Suppressor macrophage (primary cell): ENCODE results near the gene PRPF4.
A peak's percentile ranks its signal among the peaks of the same experiment; 100 is the strongest.
"Not testable (repeated sequence)": the region's sequence is repeated elsewhere in the genome, so short reads cannot be mapped to it uniquely, and the experiment has no call there.

Experiments
- DNase-seq, 4 experiments: peaks; one replicate each; pipeline ENCODE4 v3.0.0-alpha.2; 2020 to 2022
- total RNA-seq, 17 experiments: gene quantifications; one replicate each; lab custom pipeline; 2026; ENCODE audit warnings: mixed read lengths in 6 of 17, inconsistent platforms in 3 of 17; lab: John Stamatoyannopoulos, UW

Gene PRPF4
- 28.1 to 62.7 (median 39.3) reads per million in 17 experiments for total RNA-seq

DNA sequence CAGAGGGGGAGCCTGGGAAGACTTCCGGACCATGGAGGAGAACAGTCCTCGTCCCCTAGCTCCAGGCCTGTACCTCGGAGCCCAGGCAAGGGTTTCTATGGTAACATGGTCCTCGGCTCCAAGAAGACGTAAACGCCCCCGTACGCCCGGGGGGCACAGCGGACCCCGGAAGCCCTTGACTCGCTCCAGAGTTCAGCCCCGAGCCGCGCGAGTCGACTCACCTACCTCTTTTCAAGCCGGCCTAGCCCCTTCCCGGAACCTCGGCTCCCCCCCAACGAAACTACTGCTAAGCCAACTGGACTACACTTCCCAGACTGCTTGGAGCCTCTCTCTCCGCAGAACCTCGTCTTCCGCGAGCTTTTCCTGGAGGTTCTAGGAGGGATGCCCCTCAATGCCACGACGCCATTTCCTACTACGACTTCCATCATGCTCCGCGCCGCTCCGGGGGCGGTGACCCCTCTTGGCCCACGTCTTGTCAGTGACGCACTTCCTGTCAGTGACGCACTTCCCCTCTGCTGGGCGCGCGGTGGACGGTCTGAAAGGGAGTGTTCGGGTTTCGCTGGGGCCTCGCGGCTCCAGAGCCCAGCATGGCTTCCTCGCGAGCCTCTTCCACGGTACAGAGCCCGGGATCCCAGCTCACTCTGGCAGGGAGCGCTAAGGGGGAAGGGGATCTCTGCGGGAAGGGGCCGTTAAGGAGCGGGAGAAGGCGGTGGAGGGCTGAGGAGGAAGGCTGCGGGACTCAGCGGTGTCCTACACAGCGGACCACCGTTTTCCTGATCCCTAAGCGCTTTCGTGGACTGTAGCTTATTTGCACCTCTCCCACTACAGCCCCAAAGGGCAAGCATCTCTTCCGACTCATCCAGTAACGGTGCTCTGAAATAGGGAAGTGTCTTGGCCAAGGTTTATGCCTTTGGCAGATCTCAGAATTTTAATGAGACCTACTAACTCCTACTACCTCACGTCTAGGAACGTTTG, at the start of gene PRPF4, which contains the start of gene CDC26:
PRPF4 (plus strand) TSS at position 502 of the 975 bp plus-strand sequence; CDS start at position 588, 86 bp downstream.
CDC26 (minus strand) TSS at position 416 of the 975 bp plus-strand sequence. CDS start 3,065 bp downstream, outside the sequence.
- DNase-seq: peak; percentile 98 to 99 (median 98)

DNA sequence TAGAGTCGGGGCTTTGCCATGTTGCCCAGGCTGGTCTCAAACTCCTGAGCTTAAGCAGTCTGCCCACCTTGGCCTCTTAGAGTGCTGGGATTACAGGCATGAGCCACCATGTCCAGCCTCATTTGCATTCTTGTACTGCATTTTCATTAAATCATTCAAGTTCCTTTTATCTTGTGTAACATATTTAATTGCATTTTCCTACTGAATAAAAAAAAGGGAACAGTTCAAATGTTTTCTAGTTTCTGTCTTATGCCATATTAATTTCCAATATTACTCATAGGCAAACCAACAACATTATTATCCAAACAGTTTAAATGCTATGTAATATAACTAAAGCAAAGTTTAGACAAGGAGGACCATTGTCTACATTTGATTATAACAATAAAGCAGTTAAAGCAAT, 48.0 kb upstream of the PRPF4 start:
- DNase-seq: peak in 2 of 4 experiments; percentile 6 to 35

DNA sequence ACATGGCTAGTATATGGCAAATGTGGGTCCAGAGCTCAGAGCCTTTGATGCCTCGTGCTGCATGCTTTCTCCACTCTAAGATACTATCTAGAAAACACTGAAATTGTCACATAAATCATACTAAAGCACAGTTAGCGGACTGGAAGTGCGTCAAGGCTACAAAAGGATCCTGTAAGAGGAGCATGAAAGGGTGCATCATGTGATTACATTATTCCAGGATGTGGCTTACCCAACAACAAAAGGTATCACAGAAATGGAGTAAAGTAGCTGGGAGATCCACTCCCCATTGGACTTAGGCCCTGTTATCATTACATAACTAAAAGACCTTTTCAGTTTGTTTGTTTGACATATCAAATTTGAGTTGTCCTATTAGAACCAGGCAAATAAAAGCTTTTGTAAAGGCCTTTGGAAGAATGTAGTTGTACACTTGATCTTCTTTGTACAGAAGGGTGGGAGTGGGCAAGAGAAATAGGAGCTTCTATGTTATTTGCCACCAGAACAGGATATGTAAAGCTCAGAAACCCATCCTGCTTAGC, 47.3 kb upstream of the PRPF4 start:
- no peak for DNase-seq

DNA sequence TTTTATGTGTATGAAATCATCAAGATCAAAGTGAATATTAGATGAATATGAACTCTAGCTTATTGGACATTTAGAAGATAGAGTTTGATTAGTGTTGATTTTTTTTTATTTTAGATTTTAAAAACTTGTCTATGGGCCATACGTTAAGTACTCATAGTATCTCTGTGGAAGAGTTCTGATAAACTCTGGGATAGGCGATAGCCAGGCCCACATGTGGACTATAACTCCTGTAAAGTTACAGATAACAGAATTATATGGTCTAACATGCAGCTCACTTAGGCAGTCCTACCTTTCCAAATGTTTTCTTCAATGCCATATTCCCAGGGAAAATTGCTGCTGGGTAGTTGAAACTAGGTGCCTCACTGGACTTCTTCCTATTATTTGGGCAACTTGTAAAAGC, 43.8 kb upstream of the PRPF4 start:
- DNase-seq: no peak

DNA sequence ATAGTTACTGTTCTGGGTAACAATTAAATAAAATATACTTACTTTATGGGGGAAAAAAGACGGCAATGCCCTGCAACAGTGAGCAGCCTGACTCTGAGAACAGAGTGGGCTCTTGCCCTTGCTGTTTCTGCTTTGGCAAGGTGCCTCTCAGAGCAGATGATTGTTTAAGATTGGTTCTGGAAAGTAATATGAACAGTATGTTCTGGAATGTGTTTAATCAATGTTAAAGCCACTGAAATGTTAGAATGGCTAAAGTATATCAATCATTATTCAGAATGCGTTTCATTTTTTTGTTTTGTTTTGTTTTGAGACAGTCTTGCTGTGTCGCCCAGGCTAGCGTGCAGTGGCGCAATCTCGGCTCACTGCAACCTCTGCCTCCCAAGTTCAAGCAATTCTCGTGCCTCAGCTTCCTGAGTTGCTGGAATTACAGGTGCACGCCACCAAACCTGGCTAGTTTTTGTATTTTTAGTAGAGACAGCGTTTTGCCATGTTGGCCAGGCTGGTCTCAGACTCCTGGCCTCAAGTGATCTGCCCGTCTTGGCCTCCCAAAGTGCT, 39.7 kb upstream of the PRPF4 start:
- peak in 1 of 4 experiments; percentile 27 for DNase-seq

DNA sequence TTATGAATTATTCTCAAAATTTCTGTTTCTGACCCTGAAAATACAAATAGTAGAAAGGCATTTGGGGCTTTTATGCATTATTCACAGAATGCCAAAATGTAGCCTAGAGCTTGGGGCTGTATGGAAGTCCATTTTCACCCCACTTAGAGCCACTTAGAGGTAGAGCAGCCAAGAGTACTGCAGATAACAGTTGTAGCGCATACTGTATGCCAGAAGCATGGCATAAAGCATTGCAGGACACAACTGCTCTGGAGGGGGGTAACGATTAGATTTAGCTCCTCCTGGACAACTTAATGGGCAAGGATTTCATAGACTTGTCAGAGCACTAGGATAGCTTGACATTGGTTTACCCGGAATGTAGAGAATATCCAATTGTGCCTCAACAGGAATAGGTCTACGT, 38.4 kb upstream of the PRPF4 start:
- DNase-seq: no peak

DNA sequence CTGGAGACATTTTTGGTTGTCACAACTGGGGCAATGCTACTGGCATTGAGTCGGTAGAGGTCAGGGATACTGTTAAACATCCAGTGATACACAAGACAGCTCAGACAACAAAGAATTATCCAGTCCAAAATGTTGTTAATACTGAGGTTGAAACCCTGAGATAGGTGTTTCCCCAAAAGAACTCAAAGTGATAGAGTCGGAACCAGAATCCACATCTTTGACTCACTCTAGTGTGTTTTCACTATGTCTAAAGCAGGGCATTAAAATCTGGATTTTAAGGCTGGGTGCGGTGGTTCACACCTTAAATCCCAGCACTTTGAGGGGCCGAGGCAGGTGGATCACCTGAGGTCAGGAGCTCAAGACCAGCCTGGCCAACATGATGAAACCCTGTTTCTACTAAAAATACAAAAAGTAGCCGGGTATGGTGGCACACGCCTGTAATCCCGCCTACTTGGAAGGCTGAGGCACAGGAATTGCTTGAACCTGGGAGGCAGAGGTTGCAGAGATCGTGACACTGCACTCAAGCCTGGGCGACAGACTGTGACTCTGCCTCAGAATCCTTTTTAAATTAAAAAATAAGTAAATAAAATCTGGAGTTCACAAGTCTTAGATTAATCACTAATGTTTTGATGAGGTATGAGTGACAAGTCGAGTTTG, 37.1 kb upstream of the PRPF4 start:
- no peak for DNase-seq

DNA sequence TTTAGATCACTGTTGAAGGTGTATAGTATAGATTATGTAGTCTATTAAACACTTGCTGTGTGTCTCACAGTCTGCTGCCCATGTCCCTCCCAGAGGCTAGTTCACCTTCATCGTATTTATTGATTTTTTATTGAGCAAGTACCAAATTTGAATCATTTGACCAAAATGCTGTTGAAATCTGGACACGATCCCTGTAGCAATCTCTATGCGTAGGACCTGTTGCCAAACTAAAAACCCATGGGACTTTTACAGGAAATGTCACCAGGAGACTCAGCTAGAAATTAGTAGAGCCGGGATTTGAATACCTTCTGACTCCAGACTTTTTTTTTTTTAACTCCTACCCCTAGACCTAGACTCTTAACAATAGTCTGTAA, 36.6 kb upstream of the PRPF4 start:
- DNase-seq: peak in 3 of 4 experiments; percentile 17 to 25 (median 19)

DNA sequence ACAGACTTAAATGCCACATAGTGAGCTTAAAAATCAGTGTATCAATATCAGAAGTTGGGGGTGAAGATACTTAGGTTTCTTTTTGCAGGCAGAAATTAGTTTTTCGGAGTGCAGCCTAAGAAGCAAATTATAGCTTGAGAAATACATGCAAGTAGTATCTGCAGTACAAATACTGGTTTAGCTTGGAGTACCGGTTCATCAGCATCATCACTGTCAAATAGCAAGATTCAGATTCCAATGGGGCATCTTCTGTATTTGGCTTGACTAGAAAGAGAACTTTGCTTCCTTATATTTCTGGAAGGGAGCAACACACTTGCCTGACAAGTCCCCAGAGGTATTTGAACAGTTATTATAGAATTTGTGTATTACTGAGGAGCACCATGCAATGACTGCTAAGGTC, 34.3 kb upstream of the PRPF4 start:
- no peak for DNase-seq

DNA sequence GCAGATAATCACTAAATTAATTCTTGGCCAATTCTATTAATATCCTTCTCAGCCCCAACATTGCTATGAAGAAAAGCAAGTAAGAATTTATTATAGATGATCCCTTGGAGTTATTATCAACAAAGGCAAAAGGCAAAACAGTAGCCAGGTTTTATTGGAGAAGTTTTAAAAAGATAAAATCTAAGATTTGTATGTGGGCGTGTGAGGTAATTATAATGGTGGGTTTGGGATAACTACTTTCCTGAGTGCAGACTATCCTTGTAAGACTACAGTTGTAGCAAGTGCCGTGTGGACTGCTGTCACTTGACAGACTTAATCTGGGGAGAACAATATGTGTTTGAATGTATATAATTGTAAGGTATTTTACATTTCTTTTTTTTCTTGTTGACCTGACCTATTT, 30.9 kb upstream of the PRPF4 start:
- no peak for DNase-seq

DNA sequence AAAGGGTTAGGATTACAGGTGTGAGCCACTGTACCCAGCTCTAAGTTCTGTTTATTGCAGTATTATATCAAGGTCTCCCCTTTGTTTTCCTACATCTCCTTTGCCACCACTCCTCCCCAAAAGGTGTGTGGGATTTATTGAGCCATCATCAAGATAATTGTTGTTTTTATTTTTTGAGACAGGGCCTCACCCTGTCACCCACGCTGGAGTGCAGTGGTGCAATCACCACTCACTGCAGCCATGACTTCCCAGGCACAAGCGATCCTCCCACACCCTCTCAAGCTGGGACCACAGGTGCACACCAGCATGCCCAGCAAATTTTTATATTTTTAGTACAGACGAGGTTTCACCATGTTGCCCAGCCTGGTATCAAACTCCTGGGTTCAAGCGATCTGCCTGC, 29.6 kb upstream of the PRPF4 start:
- DNase-seq: no peak

DNA sequence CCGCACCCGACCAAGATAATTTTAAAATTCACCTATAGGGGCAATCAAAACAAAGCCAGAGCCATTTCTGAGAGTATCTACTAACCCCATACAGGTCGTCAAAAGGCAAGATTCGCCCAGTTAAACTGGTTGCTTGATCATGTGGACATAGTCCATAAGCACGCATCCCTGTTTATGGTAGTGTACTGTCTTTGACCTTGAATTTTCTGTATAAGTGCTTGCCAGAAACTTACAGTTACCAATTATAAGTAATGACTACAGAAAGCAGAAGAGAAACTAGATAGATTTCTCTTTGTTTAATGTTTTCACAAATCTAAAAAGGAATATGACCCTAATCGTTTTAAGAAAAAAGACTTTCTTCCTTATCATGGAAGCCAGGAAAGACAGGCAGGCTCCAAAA, 28.5 kb upstream of the PRPF4 start:
- DNase-seq: peak in 1 of 4 experiments; percentile 12

DNA sequence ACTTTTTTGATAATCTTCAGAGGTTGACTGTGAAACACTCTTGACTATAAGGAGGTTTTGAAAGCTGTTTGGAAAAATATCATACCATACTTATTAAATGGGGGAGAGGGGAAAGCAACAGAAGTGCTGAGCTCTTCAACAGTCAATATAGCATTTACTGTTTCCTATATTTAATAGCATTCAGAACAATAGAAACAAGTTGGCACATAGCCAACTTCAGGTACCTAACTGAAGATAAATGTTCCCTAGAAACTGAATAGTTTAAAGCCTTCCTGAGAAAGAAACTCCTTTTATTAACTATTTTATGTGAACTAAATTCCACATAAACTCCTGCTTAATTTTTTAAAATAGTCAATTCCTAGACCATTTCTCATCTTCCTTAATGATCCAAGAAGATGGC, 27.8 kb upstream of the PRPF4 start:
- DNase-seq: no peak

DNA sequence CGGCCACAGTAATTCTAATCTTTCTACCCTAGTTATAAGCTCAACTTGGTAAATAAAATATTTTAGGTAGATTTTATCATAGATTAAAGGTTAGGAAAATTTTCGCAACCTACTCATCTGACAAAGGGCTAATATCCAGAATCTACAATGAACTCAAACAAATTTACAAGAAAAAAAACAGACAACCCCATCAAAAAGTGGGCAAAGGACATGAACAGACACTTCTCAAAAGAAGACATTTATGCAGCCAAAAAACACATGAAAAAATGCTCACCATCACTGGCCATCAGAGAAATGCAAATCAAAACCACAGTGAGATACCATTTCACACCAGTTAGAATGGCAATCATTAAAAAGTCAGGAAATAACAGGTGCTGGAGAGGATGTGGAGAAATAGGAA, 25.8 kb upstream of the PRPF4 start:
- DNase-seq: not testable (repeated sequence)

DNA sequence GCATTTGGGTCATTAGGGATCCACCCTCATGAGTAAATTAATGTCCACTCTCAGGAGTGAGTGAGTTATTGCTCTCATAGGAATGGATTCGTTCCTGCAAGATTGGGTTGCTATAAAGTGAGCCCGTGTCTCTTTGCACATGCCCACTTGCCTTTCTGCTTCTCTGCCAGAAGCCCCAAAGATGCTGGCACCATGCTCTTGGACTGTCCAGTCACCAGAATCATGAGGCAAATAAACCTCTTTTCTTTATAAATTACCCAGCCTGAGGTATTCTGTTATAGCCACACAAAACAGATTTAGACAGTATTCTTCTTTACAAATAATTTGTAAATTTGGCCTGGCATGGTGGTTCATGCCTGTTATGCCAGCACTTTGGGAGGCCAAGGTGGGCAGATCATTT, 24.7 kb upstream of the PRPF4 start:
- no peak for DNase-seq

DNA sequence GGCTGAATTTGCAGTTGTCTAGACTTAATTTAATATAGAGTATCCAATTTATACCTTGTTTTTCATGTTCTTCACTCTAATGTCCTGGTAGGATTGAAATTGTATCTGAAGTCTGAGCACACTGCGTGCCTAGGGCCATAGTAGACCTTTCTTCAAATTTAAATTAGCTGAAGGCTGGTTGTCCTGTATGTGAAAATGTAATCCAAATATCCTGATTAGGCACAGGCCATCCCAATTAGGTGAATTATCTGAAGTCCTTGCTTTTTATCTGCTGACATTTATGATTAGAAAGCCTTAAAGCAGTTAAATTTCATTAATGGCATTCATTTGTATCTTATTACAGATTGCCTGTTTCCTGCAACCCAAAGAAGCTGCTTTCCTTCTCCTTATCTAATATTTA, 20.5 kb upstream of the PRPF4 start:
- no peak for DNase-seq

DNA sequence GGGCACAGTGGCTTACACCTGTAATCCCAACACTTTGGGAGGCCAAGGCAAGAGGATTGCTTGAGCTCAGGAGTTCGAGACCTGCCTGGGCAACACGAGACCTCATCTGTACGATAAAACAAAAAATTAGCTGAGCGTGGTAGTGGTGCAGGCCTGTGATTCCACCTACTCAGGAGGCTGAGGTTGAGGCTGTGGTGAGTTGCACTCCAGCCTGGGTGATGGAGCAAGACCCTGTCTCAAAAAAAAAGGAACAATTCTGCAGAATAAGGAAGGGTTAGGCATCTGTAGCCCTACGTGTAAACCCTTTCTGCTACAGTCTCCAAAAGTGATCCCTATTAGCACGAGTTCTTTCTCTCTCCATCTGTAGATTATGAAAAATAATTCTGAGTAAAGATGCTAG, 20.0 kb upstream of the PRPF4 start:
- peak; percentile 45 to 76 (median 72) for DNase-seq

DNA sequence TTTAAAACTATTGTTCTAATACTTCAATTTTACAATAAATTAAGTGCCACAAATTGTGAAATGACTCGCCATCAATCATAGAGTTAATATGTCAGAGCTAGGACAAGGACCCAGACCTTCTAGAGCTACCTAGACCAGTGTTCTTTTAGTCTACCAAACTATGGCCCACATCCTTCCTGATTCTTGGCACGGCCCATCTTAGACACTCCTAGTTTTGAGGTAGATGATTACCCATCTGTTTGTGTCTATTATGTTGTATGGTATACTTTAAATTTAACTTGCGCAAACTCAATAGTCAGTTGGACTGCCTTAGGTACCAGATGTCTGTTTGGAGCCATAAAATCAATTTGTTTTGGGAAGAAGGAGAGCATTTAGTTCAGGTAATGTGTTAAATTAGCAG, 17.6 kb upstream of the PRPF4 start:
- no peak for DNase-seq

DNA sequence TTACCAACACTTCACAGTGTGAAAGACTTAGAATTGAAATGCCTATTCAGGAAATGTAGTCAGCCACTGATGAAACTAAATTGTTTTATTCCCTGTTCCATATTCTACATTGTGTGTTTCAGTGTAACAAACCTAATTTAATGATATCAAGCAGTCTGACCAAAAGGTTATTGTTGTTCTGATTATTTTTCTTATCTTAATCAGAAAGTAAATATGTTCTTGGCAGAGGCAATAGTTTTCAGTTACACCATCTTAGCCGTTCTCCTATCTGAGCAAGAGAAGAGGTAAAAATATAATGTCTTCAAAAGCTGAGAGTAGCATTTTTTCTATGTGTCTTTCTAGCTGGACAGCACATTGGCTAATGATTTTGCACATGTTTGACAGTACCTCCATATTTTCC, 17.2 kb upstream of the PRPF4 start:
- no peak for DNase-seq

DNA sequence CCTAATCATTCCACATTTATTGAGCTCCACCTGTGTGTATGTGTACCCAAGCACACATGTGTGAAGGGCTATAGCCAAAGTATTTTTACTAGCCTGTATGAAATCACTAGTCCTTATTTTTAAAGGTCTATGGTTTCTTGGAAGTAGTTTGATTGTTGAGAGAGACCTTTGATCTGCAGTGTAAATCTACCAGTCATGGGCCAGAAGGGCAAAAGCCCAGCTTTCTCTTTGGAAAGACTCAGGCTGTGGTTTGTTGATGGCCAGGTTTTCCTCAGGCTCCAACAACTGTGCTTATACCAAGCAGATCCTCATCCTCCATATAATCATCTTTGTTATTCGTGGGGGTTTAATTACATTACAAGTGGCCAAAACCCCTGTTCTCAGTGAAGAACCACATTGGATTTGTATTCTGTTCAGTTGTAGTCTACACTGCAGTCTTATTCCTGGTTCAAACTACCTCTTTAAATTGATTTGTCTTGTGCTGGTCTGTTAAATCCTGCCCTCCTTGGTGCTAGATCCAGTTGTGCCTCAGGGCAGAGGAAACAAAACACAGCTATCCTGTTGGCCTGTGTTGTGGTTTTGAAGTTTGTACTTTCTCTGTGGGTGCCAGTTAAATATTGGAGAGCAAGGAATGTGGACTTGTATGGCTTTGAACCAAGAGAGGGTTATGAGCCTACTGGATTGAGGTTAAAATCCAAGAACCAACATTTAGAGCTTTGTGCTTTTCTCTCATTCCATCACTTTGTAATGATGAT, 13.4 kb upstream of the PRPF4 start:
- no peak for DNase-seq

DNA sequence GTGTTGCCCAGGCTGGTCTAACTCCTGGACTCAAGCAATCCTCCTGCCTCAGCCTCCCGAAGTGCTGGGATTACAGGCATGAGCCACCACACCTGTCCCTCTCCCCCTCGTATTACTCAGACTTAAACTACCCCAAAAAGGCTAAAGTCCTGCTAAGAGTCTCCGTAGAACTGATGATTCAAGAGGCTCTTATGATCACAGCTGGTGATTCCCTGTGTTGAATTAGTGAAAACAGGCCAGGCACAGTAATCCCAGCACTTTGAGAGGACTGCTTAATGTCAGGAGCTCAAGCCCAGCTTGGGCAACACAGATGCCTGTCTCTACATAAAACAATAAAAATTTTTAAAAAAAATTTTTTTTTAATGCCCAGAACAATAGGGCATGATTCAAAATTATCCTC, 9.3 kb upstream of the PRPF4 start:
- DNase-seq: no peak

DNA sequence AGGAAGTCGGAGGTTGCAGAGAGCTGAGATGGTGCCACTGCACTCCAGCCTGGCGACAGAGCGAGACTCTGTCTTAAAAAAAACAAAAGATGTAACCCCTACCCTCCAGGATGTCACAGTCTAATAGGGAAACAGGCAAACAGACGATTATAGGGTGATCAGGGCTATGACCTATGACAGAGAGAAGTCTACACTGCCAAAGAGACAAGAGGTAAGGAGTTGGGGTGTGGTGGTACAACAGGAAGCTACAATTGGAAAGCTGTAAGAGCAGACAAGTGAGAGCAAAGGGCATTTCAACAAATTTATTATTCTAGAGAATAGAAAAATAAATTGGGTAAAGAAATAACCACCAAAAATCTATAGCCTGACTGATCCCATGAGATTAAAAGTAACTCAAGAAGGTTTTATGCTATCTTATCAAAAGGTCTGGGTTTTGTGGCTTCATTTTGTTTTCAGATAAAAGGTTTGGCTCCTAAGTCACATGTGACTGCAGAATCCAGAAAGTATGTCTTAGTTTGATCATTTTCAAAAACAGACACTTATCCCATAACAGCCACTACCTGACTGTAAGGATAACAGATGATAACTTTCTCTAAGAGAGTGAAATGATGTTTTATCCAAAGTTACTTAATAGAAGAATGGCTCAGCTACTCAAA, 7.4 kb upstream of the PRPF4 start:
- DNase-seq: no peak
